Dendritic cell treated with granulocyte-macrophage colony-stimulating factor and Interleukin-4, amounts not matched to agents 40 ng/mL and 50 ng/mL, for 4 days (primary cell): ENCODE measurements around the gene CUL4A.
"Not testable (repeated sequence)": the region's sequence is repeated elsewhere in the genome, so short reads cannot be mapped to it uniquely, and the experiment has no call there.

Experiments
- H3K27ac Mint-ChIP-seq: one replicate; pipeline ENCODE4 v1.8.0; 2022; ENCODE audit warnings: mild to moderate bottlenecking, mixed read lengths
- H3K27me3 Mint-ChIP-seq: one replicate; pipeline ENCODE4 v1.8.0; 2022; ENCODE audit warnings: mild to moderate bottlenecking, mixed read lengths
- H3K36me3 Mint-ChIP-seq: one replicate; pipeline ENCODE4 v1.8.0; 2022; ENCODE audit warnings: low read depth, mixed read lengths
- H3K4me1 Mint-ChIP-seq: one replicate; pipeline ENCODE4 v1.8.0; 2022; ENCODE audit warnings: low read depth, mixed read lengths
- H3K4me3 Mint-ChIP-seq: one replicate; pipeline ENCODE4 v1.8.0; 2022; ENCODE audit warnings: mild to moderate bottlenecking, moderate library complexity, mixed read lengths
- H3K9me3 Mint-ChIP-seq: one replicate; pipeline ENCODE4 v1.8.0; 2022; ENCODE audit warnings: mixed read lengths
- intact Hi-C: fragments of 100-400 bp; cut with micrococcal nuclease; formaldehyde crosslinking; loops from one replicate; pipeline ENCODE4 v1.15.0; 2022

Gene CUL4A

GRCh38 chr13:113209336-113209758 lies at the start of gene CUL4A:
Gene CUL4A (plus strand): TSS chr13:113209613. CDS start chr13:113209628, 15 bp downstream.
- no peaks in the 10 kb centered on the region for H3K27me3 Mint-ChIP-seq
- intact Hi-C loops: loop anchor here (2.0 to 10.0 kb wide), 2 partner anchors 57 to 525 kb away; no protein-coding TSS in a partner anchor
- peak within 1 kb of the TSS; percentile 81 for H3K4me3 Mint-ChIP-seq
- H3K4me1 Mint-ChIP-seq: peaks cover 65% of the 10 kb centered on the region
- H3K9me3 Mint-ChIP-seq: no peaks in the 10 kb centered on the region
- H3K36me3 Mint-ChIP-seq: peaks cover 45% of the 10 kb centered on the region
- H3K27ac Mint-ChIP-seq: peak within 1 kb of the TSS; percentile 82

GRCh38 chr13:113159701-113160100 lies 49.7 kb upstream of the CUL4A start:
- Mint-ChIP-seq H3K4me1 (peaks cover 5% of the 10 kb centered on the region), H3K27ac (no peak overlapping the region), H3K9me3 (peaks cover 10% of the 10 kb centered on the region), H3K36me3 (no peaks in the 10 kb centered on the region), H3K27me3 (peaks cover 44% of the 10 kb centered on the region), H3K4me3 (no peak overlapping the region)
- intact Hi-C loops: loop anchor here (10.0 kb wide), 1 partner anchor 135 kb away; the partner anchor contains the start of gene LAMP1

GRCh38 chr13:113160983-113161382 lies 48.4 kb upstream of the CUL4A start:
- peaks cover 1% of the 10 kb centered on the region for H3K9me3 Mint-ChIP-seq
- intact Hi-C loops: no loop called here
- H3K36me3 Mint-ChIP-seq: no peaks in the 10 kb centered on the region
- H3K4me1 Mint-ChIP-seq: peaks cover 5% of the 10 kb centered on the region
- peaks cover 51% of the 10 kb centered on the region for H3K27me3 Mint-ChIP-seq
- no peak overlapping the region for H3K27ac Mint-ChIP-seq
- no peak overlapping the region for H3K4me3 Mint-ChIP-seq

- Mint-ChIP-seq H3K4me1 (peaks cover 5% of the 10 kb centered on the region), H3K27me3 (peaks cover 53% of the 10 kb centered on the region), H3K27ac (no peak overlapping the region), H3K36me3 (no peaks in the 10 kb centered on the region), H3K9me3 (no peaks in the 10 kb centered on the region), H3K4me3 (no peak overlapping the region)
- intact Hi-C loops: no loop called here
These were observed 48.0 kb upstream of the CUL4A start for GRCh38 chr13:113161433-113161832.

- H3K27ac Mint-ChIP-seq, H3K36me3 Mint-ChIP-seq, H3K4me3 Mint-ChIP-seq, intact Hi-C loops, H3K9me3 Mint-ChIP-seq, H3K4me1 Mint-ChIP-seq: not testable (repeated sequence)
- H3K27me3 Mint-ChIP-seq: peaks cover 53% of the 10 kb centered on the region
These were observed 47.4 kb upstream of the CUL4A start for GRCh38 chr13:113161975-113162374.

- peaks cover 5% of the 10 kb centered on the region for H3K36me3 Mint-ChIP-seq
- intact Hi-C loops: no loop called here
- H3K27ac Mint-ChIP-seq: no peak overlapping the region
- peaks cover 5% of the 10 kb centered on the region for H3K4me1 Mint-ChIP-seq
- H3K4me3 Mint-ChIP-seq: no peak overlapping the region
- peaks cover 49% of the 10 kb centered on the region for H3K27me3 Mint-ChIP-seq
- no peaks in the 10 kb centered on the region for H3K9me3 Mint-ChIP-seq
These were observed 46.4 kb upstream of the CUL4A start for GRCh38 chr13:113162783-113163685.

- peaks cover 5% of the 10 kb centered on the region for H3K4me1 Mint-ChIP-seq
- no peak overlapping the region for H3K4me3 Mint-ChIP-seq
- no peak overlapping the region for H3K27ac Mint-ChIP-seq
- no peaks in the 10 kb centered on the region for H3K9me3 Mint-ChIP-seq
- peaks cover 17% of the 10 kb centered on the region for H3K36me3 Mint-ChIP-seq
- intact Hi-C loops: no loop called here
- peaks cover 43% of the 10 kb centered on the region for H3K27me3 Mint-ChIP-seq
These were observed 44.9 kb upstream of the CUL4A start for GRCh38 chr13:113164492-113164891.

- H3K27ac Mint-ChIP-seq: no peak overlapping the region
- H3K27me3 Mint-ChIP-seq: peaks cover 32% of the 10 kb centered on the region
- H3K36me3 Mint-ChIP-seq: peaks cover 20% of the 10 kb centered on the region
- H3K9me3 Mint-ChIP-seq: no peaks in the 10 kb centered on the region
- no peak overlapping the region for H3K4me3 Mint-ChIP-seq
- peaks cover 11% of the 10 kb centered on the region for H3K4me1 Mint-ChIP-seq
- intact Hi-C loops: no loop called here
These were observed 43.1 kb upstream of the CUL4A start for GRCh38 chr13:113166266-113166665.

- Mint-ChIP-seq H3K9me3 (no peaks in the 10 kb centered on the region), H3K4me1 (peaks cover 13% of the 10 kb centered on the region), H3K27ac (no peak overlapping the region), H3K4me3 (no peak overlapping the region), H3K27me3 (peaks cover 28% of the 10 kb centered on the region), H3K36me3 (peaks cover 24% of the 10 kb centered on the region)
- intact Hi-C loops: no loop called here
These were observed 42.7 kb upstream of the CUL4A start for GRCh38 chr13:113166681-113167080.

GRCh38 chr13:113167155-113167554 lies 42.3 kb upstream of the CUL4A start:
- no peaks in the 10 kb centered on the region for H3K9me3 Mint-ChIP-seq
- intact Hi-C loops: no loop called here
- H3K36me3 Mint-ChIP-seq: peaks cover 29% of the 10 kb centered on the region

GRCh38 chr13:113167575-113167974 lies 41.8 kb upstream of the CUL4A start:
- Mint-ChIP-seq H3K36me3 (peaks cover 33% of the 10 kb centered on the region), H3K27ac (no peak overlapping the region), H3K9me3 (no peaks in the 10 kb centered on the region), H3K4me3 (no peak overlapping the region), H3K27me3 (peaks cover 28% of the 10 kb centered on the region), H3K4me1 (peaks cover 14% of the 10 kb centered on the region)
- intact Hi-C loops: no loop called here

More at GRCh38 chr13:113167155-113167554, 42.3 kb upstream of the CUL4A start:
- H3K4me1 Mint-ChIP-seq: peaks cover 14% of the 10 kb centered on the region
- H3K4me3 Mint-ChIP-seq: no peak overlapping the region
- no peak overlapping the region for H3K27ac Mint-ChIP-seq
- H3K27me3 Mint-ChIP-seq: peaks cover 28% of the 10 kb centered on the region

GRCh38 chr13:113168211-113168610 lies 41.2 kb upstream of the CUL4A start:
- Mint-ChIP-seq H3K27ac (no peak overlapping the region), H3K4me1 (peaks cover 19% of the 10 kb centered on the region), H3K36me3 (peaks cover 38% of the 10 kb centered on the region), H3K27me3 (peaks cover 22% of the 10 kb centered on the region), H3K4me3 (no peak overlapping the region), H3K9me3 (no peaks in the 10 kb centered on the region)
- intact Hi-C loops: no loop called here

- H3K9me3 Mint-ChIP-seq: no peaks in the 10 kb centered on the region
- peaks cover 25% of the 10 kb centered on the region for H3K4me1 Mint-ChIP-seq
- H3K27me3 Mint-ChIP-seq: peaks cover 10% of the 10 kb centered on the region
- intact Hi-C loops: no loop called here
- no peak overlapping the region for H3K4me3 Mint-ChIP-seq
- peaks cover 45% of the 10 kb centered on the region for H3K36me3 Mint-ChIP-seq
- H3K27ac Mint-ChIP-seq: no peak overlapping the region
These were observed 39.8 kb upstream of the CUL4A start for GRCh38 chr13:113169277-113170272.
